Psoas muscle (tissue), 8 donors: ENCODE measurements around the gene TEX38. TPM values are rescaled to one million over a fixed set of nuclear protein-coding genes. Genes with fewer than 3 reads are reported as not detected.

Experiments used
- ATAC-seq, 4 donors: fragments of 200-7000 bp; cut with Tn5 transposase; one replicate each; pipeline ENCODE4 v1.9.1; 2020; ENCODE audit warnings: moderate library complexity in 3 of 4, mild to moderate bottlenecking in 2 of 4
- DNase-seq, 2 donors: peaks; one replicate each; pipeline ENCODE4 v3.0.0-alpha.2; 2020
- H3K27ac ChIP-seq: fragments of 200-600 bp; one replicate; pipeline ENCODE4 v1.8.0; 2022
- H3K27me3 ChIP-seq, 3 donors: fragments of 200-600 bp in 1 of 3; one replicate each; pipeline versions ENCODE4 v1.6.1 to v1.8.0; 2013 to 2022; ENCODE audit warnings: low read length in 2 of 3, mild to moderate bottlenecking in 2 of 3, moderate library complexity in 1 of 3; ENCODE audit not compliant: insufficient read depth in 3 of 3
- H3K36me3 ChIP-seq, 2 donors: fragments of 200-600 bp in 1 of 2; one replicate each; pipeline versions ENCODE4 v1.6.1 to v1.8.0; 2013 to 2022; ENCODE audit warnings: low read depth in 1 of 2, mild to moderate bottlenecking in 1 of 2, moderate library complexity in 1 of 2; ENCODE audit not compliant: insufficient read depth in 1 of 2
- H3K4me1 ChIP-seq: fragments of 200-600 bp; one replicate; pipeline ENCODE4 v1.8.0; 2022
- H3K4me3 ChIP-seq: fragments of 200-600 bp; one replicate; pipeline ENCODE4 v1.8.0; 2022; ENCODE audit warnings: mild to moderate bottlenecking
- H3K9me3 ChIP-seq: fragments of 200-600 bp; one replicate; pipeline ENCODE4 v1.8.0; 2022
- CTCF ChIP-seq: fragments of 200-600 bp; IDR thresholded peaks from one replicate; pipeline ENCODE4 v1.8.0; 2022; ENCODE audit warnings: antibody characterized with exemption
- WGBS, 3 donors: extraction: QIAGEN DNeasy Blood & Tissue Kit; methylation state at CpG; one replicate each; pipeline versions ENCODE4 v1.1.6 to v1.1.7; 2013; 5-methylcytosine and 5-hydroxymethylcytosine counted together
- intact Hi-C, 2 donors: fragments of 100-400 bp; cut with DNase I; formaldehyde crosslinking; loops; one replicate each; pipeline versions ENCODE4 v1.11.0 to v1.14.2; 2022
- long read RNA-seq, 2 donors: library from polyadenylated mRNA; unstranded; transcript quantifications; one replicate each; pipeline ENCODE4 v2.0.0, GENCODE V29; 2021
- polyA plus RNA-seq, 3 donors: library from polyadenylated mRNA; stranded (reverse); fragments of 200-250 nt; gene quantifications; one replicate each; pipeline ENCODE4 v1.2.3, GENCODE V29; 2013
- total RNA-seq, 4 donors: library from RNA; stranded (reverse); fragmentation: NEBNext Ultra II Directional in 2 of 4; extraction: Animal tissue kit (Norgen Biotek cat#: 25700) in 2 of 4; gene quantifications; one replicate each; pipeline versions ENCODE4 v1.2.1 to v1.2.4, GENCODE V29; 2021 to 2023
- donor health status: healthy with polysubstance abuse.
- donor health status: DM: no; HTN: no; CAD: no; lungs with moderate emphysema.
- donor health status: Bipolar disorder and iron deficiency.
- donor health status: healthy.
- donor health status: DM: yes; HTN: yes; CAD: no.
- donor health status: DM: no; HTN: no; CAD: no.
- donor health status: DM: no; HTN: no; CAD: no.
- donor health status: DM: yes; HTN: yes; CAD: no.

Gene TEX38
- not detected for total RNA-seq
- polyA plus RNA-seq, result under 1 TPM in 1 of 3 donors, not detected in 2; 0.08 TPM
- long read RNA-seq, donor 1, result 0 reads
- long read RNA-seq, donor 2, result 0 reads

DNA sequence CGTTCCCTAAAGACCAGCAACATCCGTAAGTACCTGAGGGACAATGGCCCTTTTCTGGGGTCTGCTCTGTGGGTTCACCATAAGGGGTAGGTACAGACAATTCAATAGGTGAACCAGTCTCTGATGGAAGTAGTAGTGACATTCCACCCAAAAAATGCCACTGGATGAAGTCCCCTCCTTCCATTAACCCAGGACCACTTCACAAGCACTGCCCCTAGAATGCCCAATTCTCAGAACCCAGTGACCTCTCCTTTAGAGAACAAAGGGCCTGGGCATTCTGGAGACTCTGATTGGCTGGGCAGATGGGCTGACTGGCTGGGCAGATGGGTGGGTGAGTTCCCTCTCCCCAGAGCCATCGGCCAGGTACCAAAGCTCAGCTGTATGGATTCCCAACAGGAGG lies at the start of gene TEX38:
Gene TEX38, plus strand, starts transcription at position 301 of the 400 bp plus-strand sequence. Its CDS starts 81 bp downstream, at position 382.
- Histone ChIP-seq H3K4me1 (peaks cover 10% of the 10 kb centered on the region), H3K4me3 (no peak within 1 kb of the TSS), H3K9me3 (no peaks in the 10 kb centered on the region), H3K27me3 (no peaks in the 10 kb centered on the region), H3K27ac (no peak within 1 kb of the TSS), H3K36me3 (peaks cover 0 to 30% of the 10 kb centered on the region in 2 donors)
- DNase-seq, result no peak
- intact Hi-C loops, result no loop called here
- no peak for TF ChIP-seq CTCF
- WGBS, 3 donors, result 82 to 89% (median 84%) methylated on average over 3 of the region's 3 CpGs
- ATAC-seq, result no peak

GRCh38 chr1:46621930-46622329 lies 49.7 kb upstream of the TEX38 start:
- Histone ChIP-seq H3K4me1 (peaks cover 5% of the 10 kb centered on the region), H3K36me3 (no peaks in the 10 kb centered on the region), H3K4me3 (no peak overlapping the region), H3K27ac (no peak overlapping the region), H3K27me3 (no peaks in the 10 kb centered on the region), H3K9me3 (no peaks in the 10 kb centered on the region)
- no peak for TF ChIP-seq CTCF
- no peak for ATAC-seq
- WGBS, 3 donors, result 64 to 75% (median 66%) methylated on average over 7 of the region's 7 CpGs
- intact Hi-C loops, result loop anchor here in 1 of 2 donors (1.0 to 5.0 kb wide), 2 partner anchors 45 to 103 kb away; partner anchors contain the start of gene ATPAF1
- DNase-seq, result no peak

DNA sequence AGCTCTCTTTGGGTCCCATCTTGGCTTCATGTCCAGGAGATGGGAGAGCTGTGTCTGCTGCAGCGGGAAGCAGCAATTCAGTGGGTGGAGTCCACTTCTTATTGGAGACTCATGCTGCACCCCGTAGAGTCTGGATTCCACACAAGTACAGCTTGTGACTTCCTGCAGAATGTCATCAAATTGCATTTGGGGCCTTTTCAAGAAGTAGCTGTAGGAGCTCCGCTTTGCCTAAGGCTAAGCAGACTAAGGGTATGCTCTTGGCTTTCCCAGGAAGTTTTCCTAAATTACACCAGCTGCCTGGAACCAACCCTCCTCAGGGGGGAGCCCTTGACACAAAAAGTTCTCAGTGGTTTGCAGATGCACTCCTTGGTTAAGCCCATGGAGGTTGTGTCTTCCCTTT lies 49.3 kb upstream of the TEX38 start:
- peak; percentile 51 for TF ChIP-seq CTCF
- Histone ChIP-seq H3K4me3 (no peak overlapping the region), H3K4me1 (peaks cover under 1% of the 10 kb centered on the region), H3K9me3 (no peaks in the 10 kb centered on the region), H3K36me3 (no peaks in the 10 kb centered on the region), H3K27me3 (no peaks in the 10 kb centered on the region), H3K27ac (no peak overlapping the region)
- intact Hi-C loops, result loop anchor here in 1 of 2 donors (1.0 to 5.0 kb wide), 2 partner anchors 45 to 103 kb away; partner anchors contain the start of gene ATPAF1
- ATAC-seq (peak; percentile 59 to 82 (median 68)), DNase-seq (no peak)
- WGBS, 3 donors, result 34 to 69% (median 54%) methylated on average over 3 of the region's 3 CpGs

- Histone ChIP-seq H3K9me3 (no peaks in the 10 kb centered on the region), H3K27ac (no peak overlapping the region), H3K27me3 (no peaks in the 10 kb centered on the region), H3K36me3 (peaks cover 0 to 4% of the 10 kb centered on the region in 2 donors), H3K4me3 (no peak overlapping the region), H3K4me1 (no peaks in the 10 kb centered on the region)
- no peak for ATAC-seq
- DNase-seq, result no peak
- no peak for TF ChIP-seq CTCF
- intact Hi-C loops, result loop anchor here (2.0 to 5.0 kb wide), 2 partner anchors 43 to 101 kb away; partner anchors contain the start of gene ATPAF1 (in 1 of the 2)
- WGBS, 3 donors, result 56 to 73% (median 58%) methylated on average over 4 of the region's 4 CpGs
Measured at GRCh38 chr1:46623743-46624644, 47.7 kb upstream of the TEX38 start.
